CD1c-positive myeloid dendritic cell (primary cell): ENCODE data around the gene BLTP3B.

Source experiments
- DNase-seq: peaks from one replicate; pipeline ENCODE4 v3.0.0-alpha.2; 2016; ENCODE audit errors: extremely low spot score

The BLTP3B gene

GRCh38 chr12:100110276-100110675 is 32.4 kb downstream of the BLTP3B start:
- DNase-seq, result no peak

- no peak for DNase-seq
These were observed 35.8 kb downstream of the BLTP3B start for GRCh38 chr12:100106861-100107260.

GRCh38 chr12:100105661-100106060 is 37.0 kb downstream of the BLTP3B start:
- DNase-seq, result no peak

GRCh38 chr12:100101000-100101399 is 41.7 kb downstream of the BLTP3B start:
- DNase-seq, result no peak
